SU-DHL-6 (cell line): ENCODE data around the gene ANKZF1.

Experiments
- H2AFZ ChIP-seq: fragments of 200-600 bp; sonication (generic); 2 replicates; pipeline ENCODE4 v1.6.1; 2014; ENCODE audit warnings: low read depth, mild to moderate bottlenecking, moderate library complexity, mixed read lengths, antibody characterized with exemption, low read length; ENCODE audit not compliant: severe bottlenecking
- H3F3A ChIP-seq: fragments of 200-600 bp; shearing (Covaris generic); 2 replicates; pipeline ENCODE4 v1.6.0; 2016; ENCODE audit warnings: antibody characterized with exemption, mild to moderate bottlenecking; ENCODE audit not compliant: insufficient read depth
- H3K27ac ChIP-seq: fragments of 200-600 bp; sonication (generic); 2 replicates; pipeline ENCODE4 v1.5.1; 2016; ENCODE audit warnings: low read depth, mild to moderate bottlenecking, low read length, moderate library complexity, mixed read lengths
- H3K27me3 ChIP-seq: fragments of 200-600 bp; sonication (generic), shearing (Covaris generic); 2 replicates; pipeline ENCODE4 v1.6.0; 2014; ENCODE audit warnings: mild to moderate bottlenecking, low read length
- H3K36me3 ChIP-seq: fragments of 200-600 bp; sonication (generic); 2 replicates; pipeline ENCODE4 v1.6.1; 2014; ENCODE audit warnings: mild to moderate bottlenecking, low read length, mixed read lengths
- H3K4me2 ChIP-seq: fragments of 300-600, 200-600 bp; shearing (Covaris generic), sonication (generic); 2 replicates; pipeline ENCODE4 v1.6.0; 2014; ENCODE audit warnings: low read length, low read depth, mild to moderate bottlenecking; ENCODE audit not compliant: poor library complexity, severe bottlenecking
- H3K4me3 ChIP-seq: fragments of 200-600 bp; sonication (generic); 2 replicates; pipeline ENCODE4 v1.5.1; 2014; ENCODE audit warnings: antibody characterized with exemption, low read length, mild to moderate bottlenecking, mixed read lengths; ENCODE audit not compliant: insufficient read depth, poor library complexity, severe bottlenecking
- H3K79me2 ChIP-seq: fragments of 200-600 bp; sonication (generic); 2 replicates; pipeline ENCODE4 v1.6.1; 2014; ENCODE audit warnings: mild to moderate bottlenecking, low read length, moderate library complexity; ENCODE audit not compliant: insufficient read depth
- H3K9ac ChIP-seq: fragments of 200-600 bp; sonication (generic); 2 replicates; pipeline ENCODE4 v1.7.0; 2014; ENCODE audit warnings: mild to moderate bottlenecking, low read length
- H3K9me2 ChIP-seq: fragments of 200-600 bp; sonication (generic); replicated peaks from 2 replicates; pipeline ENCODE4 v1.6.1; 2014; ENCODE audit warnings: low read length; ENCODE audit not compliant: insufficient read depth
- H3K9me3 ChIP-seq: fragments of 200-600 bp; sonication (generic); 2 replicates; pipeline ENCODE4 v1.6.1; 2014; ENCODE audit warnings: low read length, mixed read lengths; ENCODE audit not compliant: insufficient read depth
- H4K20me1 ChIP-seq: fragments of 200-600 bp; sonication (generic); 2 replicates; pipeline ENCODE4 v1.6.1; 2014; ENCODE audit warnings: low read depth, mild to moderate bottlenecking, antibody characterized with exemption, low read length, moderate library complexity, mixed read lengths
- CTCF ChIP-seq: fragments of 200-600 bp; sonication (generic); IDR thresholded peaks from one replicate; pipeline ENCODE4 v1.5.1; 2017; ENCODE audit warnings: antibody characterized with exemption, mild to moderate bottlenecking, low read length, moderate library complexity; ENCODE audit not compliant: insufficient read depth, poor library complexity, severe bottlenecking
- EZH2phosphoT487 ChIP-seq: fragments of 200-600 bp; sonication (generic), shearing (Covaris generic); conservative IDR thresholded peaks from 2 replicates; pipeline ENCODE4 v1.6.1; 2018; ENCODE audit warnings: mild to moderate bottlenecking, antibody characterized with exemption, low read length, moderate library complexity, mixed read lengths

The ANKZF1 gene

GRCh38 chr2:219220652-219221402 is 8.8 kb upstream of the ANKZF1 start:
- Histone ChIP-seq H3K9ac (no peak overlapping the region), H2AFZ (no peak overlapping the region), H3F3A (no peaks in the 10 kb centered on the region), H3K9me3 (no peaks in the 10 kb centered on the region), H3K36me3 (no peaks in the 10 kb centered on the region), H3K27me3 (no peaks in the 10 kb centered on the region), H3K9me2 (no peaks in the 10 kb centered on the region), H3K27ac (no peak overlapping the region), H3K4me2 (no peak overlapping the region), H3K4me3 (no peak overlapping the region), H4K20me1 (no peaks in the 10 kb centered on the region), H3K79me2 (no peaks in the 10 kb centered on the region)
- TF ChIP-seq CTCF (no peak), EZH2phosphoT487 (no peak)

- Histone ChIP-seq H2AFZ (no peak overlapping the region), H4K20me1 (no peaks in the 10 kb centered on the region), H3K9me2 (no peaks in the 10 kb centered on the region), H3K4me3 (no peak overlapping the region), H3K9me3 (no peaks in the 10 kb centered on the region), H3K4me2 (no peak overlapping the region), H3K27ac (no peak overlapping the region), H3K9ac (no peak overlapping the region), H3K36me3 (no peaks in the 10 kb centered on the region), H3K79me2 (no peaks in the 10 kb centered on the region), H3K27me3 (no peaks in the 10 kb centered on the region), H3F3A (no peaks in the 10 kb centered on the region)
- no peak for TF ChIP-seq EZH2phosphoT487
- TF ChIP-seq CTCF, result no peak
Measured at GRCh38 chr2:219221957-219222518, 7.6 kb upstream of the ANKZF1 start.

GRCh38 chr2:219223831-219224610 is 5.6 kb upstream of the ANKZF1 start:
- H3K9me3 ChIP-seq, result no peaks in the 10 kb centered on the region
- H3K4me2 ChIP-seq, result no peak overlapping the region
- H2AFZ ChIP-seq, result no peak overlapping the region
- no peaks in the 10 kb centered on the region for H3K27me3 ChIP-seq
- H3K36me3 ChIP-seq, result no peaks in the 10 kb centered on the region
- H3K9ac ChIP-seq, result no peak overlapping the region
- H3F3A ChIP-seq, result no peaks in the 10 kb centered on the region
- no peak overlapping the region for H3K4me3 ChIP-seq
- no peaks in the 10 kb centered on the region for H4K20me1 ChIP-seq
- H3K79me2 ChIP-seq, result peaks cover 17% of the 10 kb centered on the region
- H3K9me2 ChIP-seq, result no peaks in the 10 kb centered on the region
- H3K27ac ChIP-seq, result no peak overlapping the region
- no peak for TF ChIP-seq EZH2phosphoT487
- TF ChIP-seq CTCF, result no peak
